Ammon's horn (tissue), 1 donor: Measurements from ENCODE around the gene DNAJC1.
"Not testable (repeated sequence)": the region's sequence is repeated elsewhere in the genome, so short reads cannot be mapped to it uniquely, and the experiment has no call there.

ENCODE experiments used
- DNase-seq: peaks from one replicate; pipeline ENCODE4 v3.0.0-alpha.2; 2016; ENCODE audit warnings: low spot score

The DNAJC1 gene

GRCh38 chr10:21825345-21825744 is 178.2 kb downstream of the DNAJC1 start:
- no peak for DNase-seq

- no peak for DNase-seq
Measured at GRCh38 chr10:21824409-21824808, 179.1 kb downstream of the DNAJC1 start.

GRCh38 chr10:21823617-21824016 is 179.9 kb downstream of the DNAJC1 start:
- no peak for DNase-seq

- not testable (repeated sequence) for DNase-seq
Measured at GRCh38 chr10:21822273-21822672, 181.3 kb downstream of the DNAJC1 start.

GRCh38 chr10:21820952-21821351 is 182.6 kb downstream of the DNAJC1 start:
- no peak for DNase-seq

- not testable (repeated sequence) for DNase-seq
Measured at GRCh38 chr10:21818416-21818815, 185.1 kb downstream of the DNAJC1 start.

- no peak for DNase-seq
Measured at GRCh38 chr10:21814866-21815265, 188.7 kb downstream of the DNAJC1 start.

GRCh38 chr10:21813946-21814345 is 189.6 kb downstream of the DNAJC1 start:
- no peak for DNase-seq

- DNase-seq: no peak
Measured at GRCh38 chr10:21811245-21811585, 192.3 kb downstream of the DNAJC1 start.

- no peak for DNase-seq
Measured at GRCh38 chr10:21810582-21811244, 192.8 kb downstream of the DNAJC1 start.

- no peak for DNase-seq
Measured at GRCh38 chr10:21808550-21808949, 195.0 kb downstream of the DNAJC1 start.

- DNase-seq: no peak
Measured at GRCh38 chr10:21807180-21807579, 196.3 kb downstream of the DNAJC1 start.

GRCh38 chr10:21803374-21803773 is 200.2 kb downstream of the DNAJC1 start:
- DNase-seq: no peak

GRCh38 chr10:21801609-21802008 is 201.9 kb downstream of the DNAJC1 start:
- DNase-seq: no peak

- DNase-seq: no peak
Measured at GRCh38 chr10:21797984-21798765, 205.4 kb downstream of the DNAJC1 start.

GRCh38 chr10:21797533-21797932 is 206.0 kb downstream of the DNAJC1 start:
- no peak for DNase-seq

GRCh38 chr10:21791276-21791675 is 212.3 kb downstream of the DNAJC1 start:
- DNase-seq: no peak

GRCh38 chr10:21776883-21777282 is 226.6 kb downstream of the DNAJC1 start:
- DNase-seq: no peak

- DNase-seq: no peak
Measured at GRCh38 chr10:21771219-21771618, 232.3 kb downstream of the DNAJC1 start.

GRCh38 chr10:21769041-21769440 is 234.5 kb downstream of the DNAJC1 start:
- no peak for DNase-seq

GRCh38 chr10:21764466-21765189 is 238.9 kb downstream of the DNAJC1 start:
- DNase-seq: no peak

- no peak for DNase-seq
Measured at GRCh38 chr10:21760332-21760731, 243.2 kb downstream of the DNAJC1 start.

- no peak for DNase-seq
Measured at GRCh38 chr10:21759232-21759631, 244.3 kb downstream of the DNAJC1 start.
